ENCODE data around the gene IL25.

Gene IL25

DNA sequence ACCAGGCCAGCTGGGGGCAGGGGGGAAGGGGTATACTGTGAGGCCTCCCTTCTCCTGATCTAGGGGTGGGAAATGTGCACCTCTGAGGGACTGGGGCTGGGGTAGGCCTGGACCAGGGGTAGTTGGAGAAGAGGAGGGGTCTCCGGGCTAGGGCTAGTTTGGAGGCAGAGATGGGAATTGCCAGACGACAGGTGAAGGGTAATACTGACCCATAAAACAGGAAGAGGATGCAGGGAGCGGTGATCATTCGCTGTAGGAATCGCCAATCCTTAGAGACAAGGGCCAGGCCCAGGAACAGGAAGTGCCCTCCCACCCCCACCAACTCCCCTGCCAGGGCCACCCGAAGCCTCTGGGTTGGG lies 24.3 kb upstream of the IL25 start:
- H3K4me3 ChIP-seq (ENCODE audit: low read depth, low read length), result no peak overlapping the region
- TF ChIP-seq, protein P1, sequence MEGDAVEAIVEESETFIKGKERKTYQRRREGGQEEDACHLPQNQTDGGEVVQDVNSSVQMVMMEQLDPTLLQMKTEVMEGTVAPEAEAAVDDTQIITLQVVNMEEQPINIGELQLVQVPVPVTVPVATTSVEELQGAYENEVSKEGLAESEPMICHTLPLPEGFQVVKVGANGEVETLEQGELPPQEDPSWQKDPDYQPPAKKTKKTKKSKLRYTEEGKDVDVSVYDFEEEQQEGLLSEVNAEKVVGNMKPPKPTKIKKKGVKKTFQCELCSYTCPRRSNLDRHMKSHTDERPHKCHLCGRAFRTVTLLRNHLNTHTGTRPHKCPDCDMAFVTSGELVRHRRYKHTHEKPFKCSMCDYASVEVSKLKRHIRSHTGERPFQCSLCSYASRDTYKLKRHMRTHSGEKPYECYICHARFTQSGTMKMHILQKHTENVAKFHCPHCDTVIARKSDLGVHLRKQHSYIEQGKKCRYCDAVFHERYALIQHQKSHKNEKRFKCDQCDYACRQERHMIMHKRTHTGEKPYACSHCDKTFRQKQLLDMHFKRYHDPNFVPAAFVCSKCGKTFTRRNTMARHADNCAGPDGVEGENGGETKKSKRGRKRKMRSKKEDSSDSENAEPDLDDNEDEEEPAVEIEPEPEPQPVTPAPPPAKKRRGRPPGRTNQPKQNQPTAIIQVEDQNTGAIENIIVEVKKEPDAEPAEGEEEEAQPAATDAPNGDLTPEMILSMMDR (IDR thresholded peaks at IDR 0.05; ENCODE audit: borderline replicate concordance, insufficient read depth, low read depth, low read length), result no peak

DNA sequence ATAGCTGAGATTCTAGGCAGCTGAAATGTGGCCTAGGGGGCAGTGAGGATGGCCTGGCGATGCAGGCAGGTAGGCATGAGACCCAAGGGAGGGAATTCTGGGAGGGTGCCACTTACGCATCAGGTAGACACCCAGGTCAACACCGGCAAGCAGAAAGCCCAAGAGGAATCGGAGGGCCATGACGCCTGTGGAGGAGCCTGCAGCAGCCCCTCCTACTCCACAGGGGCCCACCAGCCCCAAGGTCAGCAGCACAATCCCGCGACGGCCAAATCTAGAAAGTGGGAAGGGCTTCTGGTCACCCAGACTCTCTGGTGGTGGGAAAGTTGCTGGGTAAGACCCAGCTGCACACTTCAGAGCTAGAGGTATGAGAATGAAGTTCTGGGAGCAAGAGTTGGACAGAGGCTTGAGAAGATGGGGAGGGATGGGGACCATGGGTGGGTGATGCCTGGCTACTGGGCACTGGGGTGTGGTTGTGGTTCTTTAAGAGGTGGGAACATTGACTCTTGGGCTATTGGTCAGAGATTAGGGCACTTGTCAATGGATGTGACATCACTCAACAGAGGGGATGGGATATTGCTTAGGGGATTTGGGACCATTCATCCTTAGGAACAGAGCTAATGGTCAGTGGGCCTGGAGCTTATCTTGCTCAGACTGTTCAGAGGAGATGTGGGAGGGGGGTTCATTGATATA lies 23.3 kb upstream of the IL25 start:
- TF ChIP-seq, protein P1 (IDR thresholded peaks at IDR 0.05; ENCODE audit: borderline replicate concordance, insufficient read depth, low read depth, low read length), result no peak
- no peak overlapping the region for H3K4me3 ChIP-seq (ENCODE audit: low read depth, low read length)

DNA sequence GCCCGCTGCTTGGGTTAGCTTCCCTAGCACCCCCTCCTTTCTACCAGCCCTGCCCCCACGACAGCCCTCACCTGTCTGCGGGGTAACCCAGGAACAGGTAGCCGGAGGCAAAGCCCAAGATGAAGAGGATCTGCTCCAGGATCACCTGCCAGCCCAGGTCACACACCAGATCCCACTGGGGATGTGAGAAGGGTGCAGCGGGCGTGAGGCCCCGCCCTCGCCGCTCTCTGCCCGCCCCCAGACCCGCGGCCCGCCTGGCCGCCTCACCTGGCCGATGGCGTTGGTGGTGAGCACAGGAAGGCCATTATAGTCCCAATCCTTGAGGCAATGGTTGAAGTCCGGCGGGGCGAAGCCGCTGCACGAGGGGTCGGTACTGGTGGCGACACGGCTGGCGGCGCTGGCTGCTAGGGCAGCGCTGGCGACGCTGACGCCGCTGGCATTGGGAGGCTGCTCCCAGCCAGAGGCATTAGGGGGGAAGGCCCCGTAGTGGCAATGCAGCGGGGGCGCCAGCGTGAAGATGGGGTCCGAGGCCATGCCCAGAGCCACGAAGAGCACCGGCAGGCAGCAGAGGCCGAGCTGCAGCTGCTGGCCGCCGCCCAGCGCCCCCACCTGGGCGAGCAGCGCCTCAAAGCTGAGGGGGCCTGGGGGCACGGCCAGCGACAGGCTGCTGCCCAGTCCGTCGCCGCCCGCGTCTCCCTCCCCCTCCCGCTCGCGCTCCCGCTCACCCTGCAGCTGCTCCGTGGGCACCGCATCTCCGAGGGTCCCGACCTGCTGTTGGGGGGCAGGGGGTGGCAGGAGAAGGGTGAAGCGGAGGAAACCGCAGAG lies 20.7 kb upstream of the IL25 start:
- TF ChIP-seq, protein P1 (IDR thresholded peaks at IDR 0.05; ENCODE audit: borderline replicate concordance, insufficient read depth, low read depth, low read length), result no peak
- no peak overlapping the region for H3K4me3 ChIP-seq (ENCODE audit: low read depth, low read length)

DNA sequence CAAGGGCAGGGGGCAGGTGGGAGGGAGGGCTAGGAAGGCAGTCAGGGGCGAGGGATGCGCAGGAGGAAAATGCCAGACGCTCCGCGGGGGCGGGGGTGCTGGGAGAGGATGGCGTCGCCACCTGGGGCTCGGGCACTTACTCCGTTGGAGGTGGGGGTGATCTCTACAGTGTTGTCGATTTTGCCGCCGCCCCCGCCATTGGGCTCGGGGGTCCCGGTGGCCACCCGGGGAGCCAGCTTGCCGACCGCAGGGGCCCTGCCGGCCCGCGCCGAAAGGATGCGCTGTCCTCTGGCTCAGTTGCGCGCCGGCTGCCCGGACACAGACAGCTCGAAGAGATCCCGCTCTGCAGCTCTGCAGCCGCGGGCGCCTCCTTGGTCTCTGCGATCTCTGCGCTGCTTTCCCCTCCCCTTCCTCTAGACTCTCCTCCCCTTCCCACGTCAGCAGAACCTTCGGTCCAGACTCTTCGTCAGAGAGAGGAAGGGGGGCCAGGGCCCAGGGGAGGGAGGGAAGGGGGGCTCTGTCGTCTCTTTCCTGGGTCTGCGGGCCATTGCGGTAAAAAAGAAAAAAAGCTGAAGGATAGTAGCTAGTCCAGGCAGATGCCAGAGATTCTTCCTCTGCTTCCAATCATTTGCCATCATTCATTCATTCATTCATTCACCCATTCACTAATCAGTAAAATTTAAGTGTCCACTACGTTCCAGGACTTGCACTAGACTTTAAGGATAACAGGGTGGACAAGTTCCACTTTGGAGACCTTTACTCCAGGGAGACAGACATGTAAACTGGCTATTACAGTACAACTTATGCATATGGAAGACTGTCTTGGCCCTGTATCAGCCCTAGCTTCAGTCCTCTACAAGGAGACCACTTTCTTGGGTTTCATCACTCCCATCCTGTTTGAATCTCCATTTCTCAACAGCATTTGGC lies 19.8 kb upstream of the IL25 start, which contains the start of gene SLC22A17:
TSS of gene SLC22A17 (minus strand) at position 382 of the 927 bp plus-strand sequence.
- no peak within 1 kb of the TSS for H3K4me3 ChIP-seq (ENCODE audit: low read depth, low read length)
- TF ChIP-seq, protein P1 (IDR thresholded peaks at IDR 0.05; ENCODE audit: borderline replicate concordance, insufficient read depth, low read depth, low read length), result no peak

DNA sequence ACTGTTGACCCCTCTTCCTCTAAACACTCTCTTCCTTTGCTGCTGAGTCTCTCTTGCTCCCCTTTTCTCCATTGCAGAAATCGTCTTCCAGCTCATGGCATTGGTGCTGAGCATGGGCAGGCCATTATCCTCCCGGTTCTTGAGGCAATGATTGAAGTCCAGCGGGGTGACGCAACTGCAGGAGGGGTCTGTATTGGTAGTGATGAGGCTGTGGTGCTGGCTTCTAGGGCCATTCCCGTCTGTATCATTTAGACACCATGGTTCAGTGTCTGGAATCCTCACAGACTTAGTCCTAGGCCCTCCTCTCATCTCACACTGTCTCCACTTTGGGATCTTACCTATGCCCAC lies 19.2 kb upstream of the IL25 start:
- TF ChIP-seq, protein P1 (IDR thresholded peaks at IDR 0.05; ENCODE audit: borderline replicate concordance, insufficient read depth, low read depth, low read length), result no peak
- no peak overlapping the region for H3K4me3 ChIP-seq (ENCODE audit: low read depth, low read length)

DNA sequence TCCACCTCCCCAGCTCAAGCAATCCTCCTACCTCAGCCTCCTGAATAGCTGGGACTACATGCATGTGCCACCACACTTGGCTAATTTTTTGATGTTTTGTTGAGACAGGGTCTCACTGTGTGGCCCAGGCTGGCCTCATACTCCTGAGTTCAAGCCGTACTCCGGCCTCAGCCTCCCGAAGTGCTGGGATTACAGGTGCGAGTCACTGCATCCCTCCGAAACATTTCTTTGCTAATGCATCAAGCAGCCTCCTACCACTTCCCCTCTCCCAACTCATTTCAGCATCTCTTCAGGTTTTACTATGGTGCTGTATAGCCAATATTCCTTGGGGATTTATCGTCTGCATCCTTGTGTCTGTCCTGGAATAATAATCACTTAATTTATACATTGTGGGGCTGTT lies 17.6 kb upstream of the IL25 start:
- TF ChIP-seq, protein P1 (IDR thresholded peaks at IDR 0.05; ENCODE audit: borderline replicate concordance, insufficient read depth, low read depth, low read length), result no peak
- H3K4me3 ChIP-seq (ENCODE audit: low read depth, low read length), result no peak overlapping the region

Measured in GM12875 (cell line).